Parathyroid adenoma (tissue), 2 donors: Measurements from ENCODE around the gene PROM1.
A peak's percentile ranks its signal among the peaks of the same experiment; 100 is the strongest.

Source experiments
- H2AFZ ChIP-seq: fragments of 300-600 bp; sonication (generic); one replicate; pipeline ENCODE4 v1.7.0; 2017; ENCODE audit warnings: antibody characterized with exemption, mild to moderate bottlenecking
- H3K27ac ChIP-seq: fragments of 300-600 bp; sonication (generic); one replicate; pipeline ENCODE4 v1.7.0; 2017
- H3K27me3 ChIP-seq: fragments of 300-600 bp; sonication (generic); one replicate; pipeline ENCODE4 v1.7.0; 2017; ENCODE audit warnings: low read length; ENCODE audit not compliant: control insufficient read depth, insufficient read depth
- H3K36me3 ChIP-seq: fragments of 300-600 bp; sonication (generic); one replicate; pipeline ENCODE4 v1.7.0; 2017; ENCODE audit warnings: low read length; ENCODE audit not compliant: control insufficient read depth, insufficient read depth
- H3K4me1 ChIP-seq: fragments of 300-600 bp; sonication (generic); one replicate; pipeline ENCODE4 v1.7.0; 2017; ENCODE audit warnings: control low read depth
- H3K4me2 ChIP-seq: fragments of 300-600 bp; sonication (generic); one replicate; pipeline ENCODE4 v1.7.0; 2017; ENCODE audit warnings: low read length
- H3K4me3 ChIP-seq: fragments of 300-600 bp; sonication (generic); one replicate; pipeline ENCODE4 v1.7.0; 2017; ENCODE audit warnings: low read depth, low read length
- H3K79me2 ChIP-seq: fragments of 300-600 bp; sonication (generic); one replicate; pipeline ENCODE4 v1.7.0; 2017; ENCODE audit warnings: control low read depth
- H3K9ac ChIP-seq: fragments of 300-600 bp; sonication (generic); one replicate; pipeline ENCODE4 v1.7.0; 2017; ENCODE audit warnings: mild to moderate bottlenecking
- H3K9me3 ChIP-seq: fragments of 300-600 bp; sonication (generic); one replicate; pipeline ENCODE4 v1.7.0; 2017; ENCODE audit warnings: low read length; ENCODE audit not compliant: control insufficient read depth
- TF ChIP-seq, protein P1 (sequence below): fragments of 300-600 bp; sonication (generic); IDR thresholded peaks from one replicate; pipeline ENCODE4 v1.7.0; 2017; ENCODE audit warnings: antibody characterized with exemption, mild to moderate bottlenecking
- donor health status: primary hyperparathyroidism.

Gene PROM1

DNA sequence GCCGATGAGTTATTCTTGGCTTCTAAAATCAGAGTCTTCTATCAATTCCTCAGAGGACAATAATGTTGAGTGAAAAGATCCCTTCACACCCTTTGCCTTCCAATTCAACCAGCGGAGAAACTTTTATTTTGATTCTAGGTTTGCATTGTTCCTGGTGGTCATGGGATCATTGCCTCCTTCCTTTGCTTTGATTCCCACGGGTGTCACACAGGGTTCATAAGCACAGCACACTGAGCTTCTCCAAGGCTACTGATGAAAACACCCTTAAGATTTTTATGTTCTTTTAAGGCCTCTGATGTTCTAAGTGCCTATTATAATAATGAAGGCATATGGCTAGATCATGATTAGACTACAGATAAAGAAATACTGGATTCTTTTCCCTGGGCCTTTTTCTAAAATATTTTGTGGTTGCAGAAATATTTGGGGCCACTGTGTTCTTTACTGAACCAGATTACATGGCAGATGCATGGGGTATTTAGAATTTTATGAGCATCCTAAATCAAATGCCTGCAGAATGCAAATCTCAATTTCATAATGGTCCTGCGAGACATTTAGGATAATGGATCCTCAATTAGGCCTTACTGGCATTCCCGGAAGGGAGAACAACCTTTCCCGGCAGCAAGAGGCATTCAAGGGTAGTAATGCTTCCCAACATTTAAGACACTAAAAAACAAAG is 76.9 kb downstream of the PROM1 start:
- no peaks in the 10 kb centered on the region for H3K4me1 ChIP-seq
- TF ChIP-seq, protein P1, sequence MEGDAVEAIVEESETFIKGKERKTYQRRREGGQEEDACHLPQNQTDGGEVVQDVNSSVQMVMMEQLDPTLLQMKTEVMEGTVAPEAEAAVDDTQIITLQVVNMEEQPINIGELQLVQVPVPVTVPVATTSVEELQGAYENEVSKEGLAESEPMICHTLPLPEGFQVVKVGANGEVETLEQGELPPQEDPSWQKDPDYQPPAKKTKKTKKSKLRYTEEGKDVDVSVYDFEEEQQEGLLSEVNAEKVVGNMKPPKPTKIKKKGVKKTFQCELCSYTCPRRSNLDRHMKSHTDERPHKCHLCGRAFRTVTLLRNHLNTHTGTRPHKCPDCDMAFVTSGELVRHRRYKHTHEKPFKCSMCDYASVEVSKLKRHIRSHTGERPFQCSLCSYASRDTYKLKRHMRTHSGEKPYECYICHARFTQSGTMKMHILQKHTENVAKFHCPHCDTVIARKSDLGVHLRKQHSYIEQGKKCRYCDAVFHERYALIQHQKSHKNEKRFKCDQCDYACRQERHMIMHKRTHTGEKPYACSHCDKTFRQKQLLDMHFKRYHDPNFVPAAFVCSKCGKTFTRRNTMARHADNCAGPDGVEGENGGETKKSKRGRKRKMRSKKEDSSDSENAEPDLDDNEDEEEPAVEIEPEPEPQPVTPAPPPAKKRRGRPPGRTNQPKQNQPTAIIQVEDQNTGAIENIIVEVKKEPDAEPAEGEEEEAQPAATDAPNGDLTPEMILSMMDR, result no peak
- H3K36me3 ChIP-seq, result no peaks in the 10 kb centered on the region
- no peaks in the 10 kb centered on the region for H3K79me2 ChIP-seq
- H3K4me2 ChIP-seq, result no peak overlapping the region
- H3K9me3 ChIP-seq, result no peaks in the 10 kb centered on the region
- no peak overlapping the region for H3K9ac ChIP-seq
- no peak overlapping the region for H3K4me3 ChIP-seq
- H2AFZ ChIP-seq, result no peak overlapping the region
- H3K27me3 ChIP-seq, result no peaks in the 10 kb centered on the region
- no peak overlapping the region for H3K27ac ChIP-seq

DNA sequence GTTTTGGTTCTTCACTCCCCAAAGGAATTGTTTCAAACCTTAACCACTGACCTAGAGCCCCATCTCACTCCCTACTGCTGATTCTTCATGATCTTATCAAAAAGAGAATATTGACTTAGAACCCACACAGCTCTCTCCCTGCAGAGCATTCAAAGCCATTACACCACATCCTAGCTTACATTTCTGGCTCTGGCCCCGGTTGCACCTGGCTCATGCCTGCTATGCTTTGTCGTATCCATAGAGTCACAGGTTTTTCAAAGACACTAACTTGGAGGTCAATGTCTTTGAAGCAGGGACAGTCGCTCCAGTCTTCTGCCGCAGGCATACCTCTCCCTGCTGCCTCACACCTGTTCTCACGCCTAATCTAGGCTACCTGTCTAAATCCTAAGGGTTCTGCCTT is 78.1 kb downstream of the PROM1 start:
- Histone ChIP-seq H3K9me3 (no peaks in the 10 kb centered on the region), H3K9ac (no peak overlapping the region), H3K36me3 (no peaks in the 10 kb centered on the region), H3K27me3 (no peaks in the 10 kb centered on the region), H3K4me1 (no peaks in the 10 kb centered on the region), H3K79me2 (no peaks in the 10 kb centered on the region), H3K4me2 (no peak overlapping the region), H2AFZ (peak overlapping the region; percentile 28), H3K4me3 (no peak overlapping the region), H3K27ac (no peak overlapping the region)
- TF ChIP-seq, protein P1, result no peak

DNA sequence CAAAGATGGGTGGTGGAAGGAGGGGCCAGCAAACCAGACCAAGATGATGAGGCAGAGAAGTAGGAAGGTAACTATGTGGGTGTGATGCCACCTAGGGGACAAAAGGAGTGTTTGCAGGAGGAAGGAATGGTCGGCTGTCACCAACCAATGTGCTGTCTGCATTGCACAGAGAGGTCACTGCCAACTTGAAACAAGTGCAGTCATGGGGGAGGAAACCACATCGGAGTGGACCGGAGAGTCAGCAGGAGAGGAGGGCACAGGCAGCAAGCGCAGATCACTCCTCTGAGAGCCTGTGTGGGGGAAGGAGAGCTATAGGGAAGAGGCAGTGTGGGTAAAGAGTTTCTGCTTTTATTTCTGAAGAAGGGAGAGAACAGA is 82.4 kb downstream of the PROM1 start:
- H3K27me3 ChIP-seq, result no peaks in the 10 kb centered on the region
- no peaks in the 10 kb centered on the region for H3K79me2 ChIP-seq
- no peak overlapping the region for H3K4me3 ChIP-seq
- H2AFZ ChIP-seq, result no peak overlapping the region
- no peaks in the 10 kb centered on the region for H3K36me3 ChIP-seq
- no peaks in the 10 kb centered on the region for H3K4me1 ChIP-seq
- no peak overlapping the region for H3K4me2 ChIP-seq
- no peaks in the 10 kb centered on the region for H3K9me3 ChIP-seq
- H3K9ac ChIP-seq, result no peak overlapping the region
- TF ChIP-seq, protein P1, result peak; percentile 57
- H3K27ac ChIP-seq, result no peak overlapping the region

DNA sequence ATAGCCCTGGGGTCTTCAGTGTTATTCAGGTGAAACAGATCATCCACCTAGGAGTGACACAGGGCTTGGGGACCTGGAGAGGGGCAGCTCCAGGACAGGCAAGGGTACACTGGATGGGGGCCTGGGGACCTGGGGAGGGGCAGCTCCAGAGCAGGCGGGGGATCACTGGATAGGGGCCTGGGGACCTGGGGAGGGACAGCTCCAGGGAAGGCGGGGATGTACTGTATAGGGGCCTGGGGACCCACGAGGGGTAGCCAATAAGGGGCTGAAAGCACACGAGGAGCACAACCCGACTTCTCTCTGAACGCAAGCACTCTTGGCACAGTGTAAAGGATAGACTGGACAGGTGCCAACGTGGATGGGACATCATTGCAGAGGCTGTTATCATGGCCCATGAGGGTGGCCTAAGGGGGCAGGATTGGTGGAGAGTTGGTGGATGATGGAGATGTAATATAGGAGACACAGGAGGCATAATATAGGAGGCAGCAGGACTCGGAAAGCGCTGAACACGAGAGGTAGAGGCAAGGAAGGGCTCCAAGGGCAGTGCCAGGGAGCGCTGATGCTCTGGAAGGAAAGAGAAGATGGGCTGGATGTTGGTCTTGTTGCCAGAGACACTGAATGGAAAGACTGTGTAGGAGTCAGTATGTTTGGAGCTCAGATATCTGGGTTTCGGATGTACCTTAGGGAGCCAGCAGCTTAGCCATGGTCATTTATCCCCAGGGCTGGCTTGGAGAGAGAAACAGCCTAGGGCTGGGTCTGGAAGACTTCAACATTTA is 82.9 kb downstream of the PROM1 start:
- Histone ChIP-seq H3K79me2 (no peaks in the 10 kb centered on the region), H3K36me3 (no peaks in the 10 kb centered on the region), H3K4me1 (no peaks in the 10 kb centered on the region), H3K27ac (no peak overlapping the region), H3K4me3 (no peak overlapping the region), H2AFZ (no peak overlapping the region), H3K4me2 (no peak overlapping the region), H3K9ac (no peak overlapping the region), H3K9me3 (no peaks in the 10 kb centered on the region), H3K27me3 (no peaks in the 10 kb centered on the region)
- TF ChIP-seq, protein P1, result no peak

DNA sequence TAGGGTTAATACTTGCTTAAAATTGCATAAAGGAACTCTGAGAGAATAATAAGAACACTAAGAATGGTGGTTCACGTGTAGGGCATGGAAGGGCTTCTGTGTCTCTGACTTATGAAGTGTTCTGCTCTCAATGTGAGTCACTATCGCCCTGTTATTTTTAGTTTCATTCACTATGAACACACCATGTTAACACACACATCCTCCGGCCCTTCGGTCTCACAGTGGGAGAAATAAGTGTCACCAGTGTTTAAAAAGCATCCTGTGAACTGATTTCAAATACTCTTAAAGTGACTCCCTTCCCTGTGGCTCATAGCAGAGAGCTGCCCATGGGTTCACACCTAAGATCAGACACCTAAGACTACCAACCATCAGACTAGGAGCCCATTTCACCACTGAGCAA is 87.0 kb downstream of the PROM1 start:
- Histone ChIP-seq H3K9ac (no peak overlapping the region), H3K4me1 (no peaks in the 10 kb centered on the region), H3K4me2 (no peak overlapping the region), H3K27me3 (no peaks in the 10 kb centered on the region), H3K79me2 (no peaks in the 10 kb centered on the region), H3K27ac (no peak overlapping the region), H3K36me3 (no peaks in the 10 kb centered on the region), H3K4me3 (no peak overlapping the region), H2AFZ (no peak overlapping the region), H3K9me3 (no peaks in the 10 kb centered on the region)
- TF ChIP-seq, protein P1, result no peak
